Bronchial epithelial cell (primary cell): ENCODE measurements around the gene SPRED3. TPM values are rescaled to one million over a fixed set of nuclear protein-coding genes. Genes with fewer than 3 reads are reported as not detected.

Source experiments
- DNase-seq: peaks from one replicate; pipeline ENCODE4 v3.0.0-alpha.2; 2010; ENCODE audit warnings: low read depth
- FAIRE-seq: peaks from 2 replicates; lab custom pipeline; 2011; peaks lifted over from hg19 to GRCh38; lab: Jason Lieb, UNC
- H3K27me3 ChIP-seq: 2 replicates; pipeline ENCODE4 v1.5.1; 2011; ENCODE audit warnings: low read length; ENCODE audit not compliant: control insufficient read depth, insufficient read depth
- H3K36me3 ChIP-seq: 2 replicates; pipeline ENCODE4 v1.5.1; 2011; ENCODE audit warnings: low read length; ENCODE audit not compliant: control insufficient read depth, insufficient read depth
- H3K4me3 ChIP-seq: 2 replicates; pipeline ENCODE4 v1.5.1; 2011; ENCODE audit warnings: mild to moderate bottlenecking, low read depth, low read length, control low read depth
- total RNA-seq: library from RNA; depleted of rRNA; stranded (reverse); fragments of >200 nt; gene quantifications from 2 replicates; pipeline ENCODE4 v1.2.1, GENCODE V29; 2014
- TF ChIP-seq, protein P1 (sequence below): IDR thresholded peaks from 2 replicates; pipeline ENCODE4 v1.5.1; 2011; ENCODE audit warnings: mild to moderate bottlenecking, moderate library complexity, low read length, control low read depth, inconsistent platforms; ENCODE audit not compliant: insufficient read depth, severe bottlenecking

Gene SPRED3
- total RNA-seq, 1 donor from 2014 or later: 0.26 TPM

DNA sequence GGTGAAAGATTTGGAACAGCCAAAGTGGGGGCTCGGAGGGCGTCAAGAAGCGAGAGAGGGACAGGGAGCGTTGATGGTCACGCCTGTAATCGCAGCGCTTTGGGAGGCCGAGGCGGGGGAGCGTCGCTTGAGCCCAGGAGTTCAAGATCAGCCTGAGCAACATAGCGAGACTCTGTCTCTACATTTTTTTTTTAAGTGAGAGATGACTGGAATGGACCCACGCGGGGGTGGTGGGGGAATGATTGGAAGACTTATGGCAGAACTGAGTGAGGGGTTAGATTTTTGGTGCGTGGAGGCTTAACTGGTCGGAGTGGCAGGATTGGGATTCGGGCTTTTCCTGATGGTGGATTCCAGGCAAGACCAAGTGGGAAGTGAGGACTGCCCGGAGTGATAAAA lies 13.4 kb upstream of the SPRED3 start:
- Histone ChIP-seq H3K36me3 (peaks cover 16% of the 10 kb centered on the region), H3K4me3 (peak overlapping the region; percentile 84), H3K27me3 (no peaks in the 10 kb centered on the region)
- DNase-seq (no peak), FAIRE-seq (no peak)
- TF ChIP-seq, protein P1, sequence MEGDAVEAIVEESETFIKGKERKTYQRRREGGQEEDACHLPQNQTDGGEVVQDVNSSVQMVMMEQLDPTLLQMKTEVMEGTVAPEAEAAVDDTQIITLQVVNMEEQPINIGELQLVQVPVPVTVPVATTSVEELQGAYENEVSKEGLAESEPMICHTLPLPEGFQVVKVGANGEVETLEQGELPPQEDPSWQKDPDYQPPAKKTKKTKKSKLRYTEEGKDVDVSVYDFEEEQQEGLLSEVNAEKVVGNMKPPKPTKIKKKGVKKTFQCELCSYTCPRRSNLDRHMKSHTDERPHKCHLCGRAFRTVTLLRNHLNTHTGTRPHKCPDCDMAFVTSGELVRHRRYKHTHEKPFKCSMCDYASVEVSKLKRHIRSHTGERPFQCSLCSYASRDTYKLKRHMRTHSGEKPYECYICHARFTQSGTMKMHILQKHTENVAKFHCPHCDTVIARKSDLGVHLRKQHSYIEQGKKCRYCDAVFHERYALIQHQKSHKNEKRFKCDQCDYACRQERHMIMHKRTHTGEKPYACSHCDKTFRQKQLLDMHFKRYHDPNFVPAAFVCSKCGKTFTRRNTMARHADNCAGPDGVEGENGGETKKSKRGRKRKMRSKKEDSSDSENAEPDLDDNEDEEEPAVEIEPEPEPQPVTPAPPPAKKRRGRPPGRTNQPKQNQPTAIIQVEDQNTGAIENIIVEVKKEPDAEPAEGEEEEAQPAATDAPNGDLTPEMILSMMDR: no peak

DNA sequence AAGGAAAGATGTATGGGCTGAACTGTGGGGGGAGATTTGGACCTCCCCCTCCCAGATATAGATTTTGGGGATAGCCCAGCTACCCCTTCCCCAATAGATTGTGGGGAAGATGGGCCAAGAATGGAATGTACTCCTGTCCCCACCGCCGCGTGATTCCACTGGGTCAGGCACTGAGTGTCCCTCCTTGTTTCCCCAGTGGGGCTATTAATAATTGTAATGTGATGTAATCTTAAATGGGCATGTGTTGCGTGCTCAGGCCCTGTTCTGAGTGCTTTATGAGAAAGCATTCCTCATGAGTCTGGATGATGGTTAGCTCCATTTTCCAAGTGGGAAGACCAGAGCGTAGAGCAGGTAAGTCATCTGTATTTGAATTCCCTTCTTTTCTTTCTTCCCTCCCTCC lies 12.7 kb upstream of the SPRED3 start:
- FAIRE-seq (no peak), DNase-seq (no peak)
- Histone ChIP-seq H3K27me3 (no peaks in the 10 kb centered on the region), H3K36me3 (peaks cover 16% of the 10 kb centered on the region), H3K4me3 (peak overlapping the region; percentile 84)
- TF ChIP-seq, protein P1: no peak

DNA sequence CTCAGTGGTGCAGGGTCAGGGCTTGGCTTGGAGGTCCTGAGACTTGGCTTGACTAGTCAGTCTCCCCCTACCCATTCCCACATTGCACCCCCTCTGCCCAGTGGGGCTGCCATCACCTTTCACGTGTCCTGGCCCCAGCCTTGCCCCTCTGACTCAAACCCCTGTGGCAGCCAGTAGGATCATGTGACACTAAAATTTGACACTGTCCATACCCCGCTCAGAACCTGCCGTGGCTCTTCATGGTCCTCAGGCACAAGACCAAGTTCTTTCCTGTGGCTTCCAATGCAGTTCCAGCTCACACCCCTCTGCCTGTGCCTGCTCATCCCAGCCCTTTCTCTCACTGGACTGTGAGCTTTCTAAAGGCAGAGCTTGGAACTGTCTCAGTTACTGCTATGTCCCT lies 11.9 kb upstream of the SPRED3 start:
- TF ChIP-seq, protein P1: no peak
- Histone ChIP-seq H3K4me3 (no peak overlapping the region), H3K27me3 (no peaks in the 10 kb centered on the region), H3K36me3 (peaks cover 21% of the 10 kb centered on the region)
- no peak for DNase-seq
- no peak for FAIRE-seq

DNA sequence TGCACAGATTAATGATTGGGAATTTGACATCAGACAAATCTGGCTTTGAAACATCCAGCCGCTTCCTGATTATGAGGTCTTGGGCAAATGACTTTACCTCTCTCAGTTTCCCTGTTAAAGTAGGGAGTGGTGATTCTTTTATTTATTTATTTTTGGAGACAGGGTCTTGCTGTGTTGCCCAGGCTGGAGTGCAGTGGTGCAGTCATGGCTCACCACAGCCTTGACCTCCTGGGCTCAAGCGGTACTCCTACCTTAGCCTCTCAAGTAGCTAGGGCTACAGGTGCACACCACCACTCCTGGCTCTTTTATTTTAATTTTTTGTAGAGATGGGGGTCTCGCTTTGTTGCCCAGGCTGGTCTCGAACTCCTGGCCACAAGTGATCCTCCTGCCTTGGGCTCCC lies 11.4 kb upstream of the SPRED3 start:
- Histone ChIP-seq H3K36me3 (peaks cover 24% of the 10 kb centered on the region), H3K27me3 (no peaks in the 10 kb centered on the region), H3K4me3 (no peak overlapping the region)
- DNase-seq (no peak), FAIRE-seq (no peak)
- TF ChIP-seq, protein P1: no peak

DNA sequence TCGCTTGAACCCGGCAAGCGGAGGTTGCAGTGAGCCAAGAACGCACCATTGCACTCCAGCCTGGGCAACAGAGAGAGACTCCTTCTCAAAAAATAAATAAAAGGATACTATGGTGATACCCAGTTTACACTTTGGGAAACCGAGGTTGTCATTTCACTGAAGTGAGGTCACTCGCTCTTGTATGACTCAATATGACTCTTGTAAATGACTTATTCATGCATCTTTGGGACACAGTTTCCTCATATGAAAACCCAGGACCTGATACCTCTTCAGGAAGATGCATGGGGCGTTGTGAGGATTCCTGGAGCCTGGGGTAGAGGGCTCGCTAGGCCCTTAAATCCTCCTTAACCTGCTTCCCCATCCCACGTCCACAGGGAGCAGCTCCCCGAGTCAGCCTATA lies 9.6 kb upstream of the SPRED3 start:
- peak; percentile 23 for FAIRE-seq
- H3K27me3 ChIP-seq: no peaks in the 10 kb centered on the region
- peaks cover 32% of the 10 kb centered on the region for H3K36me3 ChIP-seq
- DNase-seq: no peak
- TF ChIP-seq, protein P1: no peak
- H3K4me3 ChIP-seq: no peak overlapping the region

DNA sequence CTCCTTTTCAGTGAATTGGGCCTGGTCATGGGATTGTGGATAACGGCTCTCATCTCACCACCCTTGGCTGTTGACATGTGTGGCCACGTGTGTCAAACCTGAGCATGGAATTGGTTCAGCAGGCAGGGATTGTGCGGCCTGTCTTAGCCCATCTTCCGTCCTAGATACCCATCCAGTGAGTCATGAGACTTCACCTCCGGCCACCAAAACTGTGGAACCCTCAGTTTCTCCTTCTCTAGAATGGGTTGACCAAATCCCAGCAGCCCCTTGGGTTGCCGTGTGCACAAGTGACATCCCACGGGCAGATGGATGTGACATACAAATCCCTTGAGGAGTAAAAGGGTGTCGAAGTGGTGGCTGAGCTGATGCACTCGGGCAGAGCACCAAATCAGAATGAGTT lies 7.4 kb upstream of the SPRED3 start:
- H3K36me3 ChIP-seq: peaks cover 31% of the 10 kb centered on the region
- FAIRE-seq: no peak
- TF ChIP-seq, protein P1: no peak

More for the DNA sequence above, 7.4 kb upstream of the SPRED3 start:
- no peak for DNase-seq
- no peak overlapping the region for H3K4me3 ChIP-seq
- no peaks in the 10 kb centered on the region for H3K27me3 ChIP-seq
